Measurements from ENCODE around the gene GMDS. TPM values are rescaled to one million over a fixed set of nuclear protein-coding genes. Genes with fewer than 3 reads are reported as not detected.

GMDS gene
- total RNA-seq, 2 experiments from 2014 or later: 31.1 to 35.9 TPM

- no peaks in the 10 kb centered on the region for H3K4me1 Mint-ChIP-seq
- H3K27me3 Mint-ChIP-seq: peaks cover 1% of the 10 kb centered on the region
- no peak for DNase-seq
- ChIA-PET POLR2A (no interaction called here), CTCF (no interaction called here)
- no peak overlapping the region for H3K27ac Mint-ChIP-seq
- H3K4me3 Mint-ChIP-seq: no peak overlapping the region
- no peaks in the 10 kb centered on the region for H3K36me3 Mint-ChIP-seq (ENCODE audit: low read depth)
- no peaks in the 10 kb centered on the region for H3K9me3 Mint-ChIP-seq
These were observed 611.3 kb downstream of the GMDS start for GRCh38 chr6:1634081-1634480.

DNA sequence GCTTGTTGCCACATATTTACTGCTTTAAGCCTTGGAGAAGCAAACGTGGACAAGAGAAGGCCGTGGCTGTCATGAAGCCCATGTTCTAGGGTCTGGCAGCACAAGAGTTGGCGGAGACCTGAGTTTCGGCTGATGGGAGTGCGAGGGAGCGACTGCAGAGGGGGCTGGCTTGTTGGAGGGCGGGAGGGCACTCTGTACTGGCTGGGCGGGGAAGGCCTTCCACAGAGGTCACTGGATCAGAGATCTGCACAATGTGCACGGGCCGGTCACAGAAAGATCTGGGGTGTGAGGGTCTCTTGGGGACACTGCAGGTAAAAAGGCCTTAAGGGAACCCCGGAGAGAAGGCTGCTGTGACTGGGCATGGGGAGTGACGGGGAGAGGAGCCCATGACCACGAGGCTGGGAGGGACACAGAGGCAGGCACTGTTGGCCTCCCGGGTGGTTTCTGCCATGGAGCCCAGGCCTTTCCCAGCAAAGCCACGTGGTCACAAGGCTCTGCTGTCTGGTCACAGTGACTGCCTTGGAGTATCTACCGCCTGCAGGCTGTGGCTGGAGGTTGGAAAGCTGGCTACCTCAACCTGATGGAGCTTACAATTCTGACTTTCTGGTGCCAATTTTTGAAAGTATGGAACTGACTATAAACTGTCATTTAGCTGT, 611.9 kb downstream of the GMDS start:
- H3K27me3 Mint-ChIP-seq: peaks cover 3% of the 10 kb centered on the region
- CTCF ChIA-PET: no interaction called here
- H3K4me1 Mint-ChIP-seq: no peaks in the 10 kb centered on the region
- no peak overlapping the region for H3K4me3 Mint-ChIP-seq
- H3K27ac Mint-ChIP-seq: no peak overlapping the region
- no peaks in the 10 kb centered on the region for H3K36me3 Mint-ChIP-seq (ENCODE audit: low read depth)
- DNase-seq: no peak
- H3K9me3 Mint-ChIP-seq: no peaks in the 10 kb centered on the region
- POLR2A ChIA-PET: no interaction called here

DNA sequence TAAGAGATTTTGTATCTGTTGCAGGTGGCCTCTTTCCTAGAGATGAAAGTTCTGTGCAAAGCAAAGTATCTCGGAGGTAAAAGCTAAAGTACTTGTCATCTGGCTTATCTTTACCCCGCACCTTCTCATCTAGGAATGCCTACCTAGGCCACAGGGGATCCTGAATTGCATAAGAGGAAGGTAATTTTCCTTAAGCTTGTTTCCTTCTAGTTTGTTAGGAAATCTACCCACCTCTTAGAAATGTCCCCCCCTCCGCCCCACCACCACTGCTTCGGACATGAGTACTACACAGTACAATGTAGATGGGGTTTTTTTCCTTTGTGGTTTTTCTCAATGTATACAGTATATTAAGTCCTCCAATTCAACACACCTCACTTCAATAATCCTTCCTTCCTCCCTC, 614.2 kb downstream of the GMDS start:
- DNase-seq: no peak
- ChIA-PET POLR2A (no interaction called here), CTCF (interaction anchor here (1.2 kb wide), 1 partner anchor 24 kb away, joined by 3 read pairs; no protein-coding TSS in a partner anchor)
- H3K4me3 Mint-ChIP-seq: no peak overlapping the region
- no peaks in the 10 kb centered on the region for H3K4me1 Mint-ChIP-seq
- H3K27ac Mint-ChIP-seq: no peak overlapping the region
- H3K27me3 Mint-ChIP-seq: peaks cover 24% of the 10 kb centered on the region
- H3K9me3 Mint-ChIP-seq: no peaks in the 10 kb centered on the region
- H3K36me3 Mint-ChIP-seq (ENCODE audit: low read depth): no peaks in the 10 kb centered on the region

DNA sequence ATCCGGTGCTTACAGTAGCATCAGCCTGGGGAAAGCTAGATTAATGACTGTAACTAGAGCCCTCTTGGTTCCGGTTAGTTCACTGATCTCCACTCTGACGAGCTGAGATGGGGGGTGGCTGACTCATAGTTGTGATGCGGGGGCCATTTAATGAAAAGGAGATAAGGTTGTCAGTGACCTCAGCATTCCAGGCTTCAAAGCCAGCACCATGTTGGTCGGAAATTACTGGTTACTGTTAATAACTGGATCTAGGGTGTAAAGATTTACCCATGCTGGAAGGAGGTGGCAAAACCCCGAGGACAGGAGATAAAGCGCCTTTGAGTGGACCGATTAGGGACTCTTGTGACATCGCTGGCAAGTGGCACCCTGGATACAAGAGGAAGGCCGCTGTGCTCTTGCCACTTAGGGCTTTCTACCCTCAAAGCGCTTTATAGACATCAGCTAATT, 614.6 kb downstream of the GMDS start:
- no peaks in the 10 kb centered on the region for H3K9me3 Mint-ChIP-seq
- ChIA-PET CTCF (interaction anchor here (1.2 kb wide), 1 partner anchor 23 kb away, joined by 3 read pairs; no protein-coding TSS in a partner anchor), POLR2A (no interaction called here)
- H3K4me1 Mint-ChIP-seq: peaks cover 3% of the 10 kb centered on the region
- no peaks in the 10 kb centered on the region for H3K36me3 Mint-ChIP-seq (ENCODE audit: low read depth)
- H3K27ac Mint-ChIP-seq: no peak overlapping the region
- no peak overlapping the region for H3K4me3 Mint-ChIP-seq
- no peak for DNase-seq
- peaks cover 28% of the 10 kb centered on the region for H3K27me3 Mint-ChIP-seq

DNA sequence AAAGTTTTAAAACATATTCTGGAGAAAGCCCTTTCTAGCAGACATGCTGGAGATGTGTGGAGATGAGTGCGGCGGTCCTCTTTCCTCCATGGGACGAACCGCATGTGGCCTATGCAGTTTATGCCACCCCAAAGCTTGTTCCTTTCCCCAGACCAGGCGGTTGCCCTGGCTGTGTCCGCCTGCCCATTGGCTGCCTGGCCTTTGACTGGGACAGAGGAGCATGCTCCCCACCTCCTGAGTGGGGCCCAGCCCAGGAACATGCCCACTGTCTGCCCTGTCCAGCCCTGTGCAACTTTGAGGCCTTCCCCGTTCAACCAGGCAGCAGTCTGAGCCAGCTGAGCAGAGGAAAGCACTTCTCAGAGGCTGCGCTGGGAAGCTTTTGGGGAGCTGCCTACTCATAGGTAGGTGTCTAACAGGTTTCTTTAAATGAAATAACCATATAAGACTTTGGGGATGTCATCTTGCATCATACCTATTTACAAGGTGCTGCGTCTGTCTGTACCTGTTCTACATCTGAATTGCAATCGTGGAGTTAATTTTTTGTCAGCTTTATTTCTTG, 615.1 kb downstream of the GMDS start:
- Mint-ChIP-seq H3K4me1 (peaks cover 5% of the 10 kb centered on the region), H3K27me3 (peaks cover 34% of the 10 kb centered on the region), H3K36me3 (ENCODE audit: low read depth) (peaks cover under 1% of the 10 kb centered on the region), H3K4me3 (no peak overlapping the region), H3K27ac (no peak overlapping the region), H3K9me3 (no peaks in the 10 kb centered on the region)
- POLR2A ChIA-PET: no interaction called here
- DNase-seq: no peak
- CTCF ChIA-PET: interaction anchor here (1.2 kb wide), 1 partner anchor 23 kb away, joined by 3 read pairs; no protein-coding TSS in a partner anchor

DNA sequence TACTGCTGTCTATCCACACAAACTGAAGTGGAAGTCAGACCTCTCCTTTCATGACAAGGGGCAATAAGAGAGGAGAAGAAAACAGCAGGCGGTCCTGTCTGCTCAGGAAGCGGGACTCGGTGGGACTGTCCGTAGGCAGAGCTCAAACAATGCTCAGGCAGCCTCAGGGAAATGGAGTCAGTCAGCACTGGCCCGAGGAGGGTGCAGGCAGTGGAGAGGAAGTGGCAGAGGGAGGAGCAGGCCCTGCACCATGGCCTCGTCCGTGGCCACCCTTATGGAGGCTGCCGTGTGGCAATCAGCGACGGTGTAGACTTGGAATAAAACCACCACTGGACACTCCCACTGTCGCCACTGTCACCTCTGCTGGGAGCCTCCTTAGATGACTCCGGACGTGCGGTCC, 616.1 kb downstream of the GMDS start:
- Mint-ChIP-seq H3K9me3 (no peaks in the 10 kb centered on the region), H3K4me1 (peaks cover 9% of the 10 kb centered on the region), H3K4me3 (no peak overlapping the region), H3K27me3 (peaks cover 37% of the 10 kb centered on the region), H3K36me3 (ENCODE audit: low read depth) (peaks cover 3% of the 10 kb centered on the region), H3K27ac (no peak overlapping the region)
- ChIA-PET POLR2A (no interaction called here), CTCF (no interaction called here)
- DNase-seq: no peak

GRCh38 chr6:1627827-1628560, 617.4 kb downstream of the GMDS start:
- Mint-ChIP-seq H3K4me3 (no peak overlapping the region), H3K36me3 (ENCODE audit: low read depth) (peaks cover 3% of the 10 kb centered on the region), H3K27ac (no peak overlapping the region), H3K4me1 (peaks cover 9% of the 10 kb centered on the region), H3K9me3 (no peaks in the 10 kb centered on the region), H3K27me3 (peaks cover 45% of the 10 kb centered on the region)
- CTCF ChIA-PET: no interaction called here
- POLR2A ChIA-PET: no interaction called here
- no peak for DNase-seq

DNA sequence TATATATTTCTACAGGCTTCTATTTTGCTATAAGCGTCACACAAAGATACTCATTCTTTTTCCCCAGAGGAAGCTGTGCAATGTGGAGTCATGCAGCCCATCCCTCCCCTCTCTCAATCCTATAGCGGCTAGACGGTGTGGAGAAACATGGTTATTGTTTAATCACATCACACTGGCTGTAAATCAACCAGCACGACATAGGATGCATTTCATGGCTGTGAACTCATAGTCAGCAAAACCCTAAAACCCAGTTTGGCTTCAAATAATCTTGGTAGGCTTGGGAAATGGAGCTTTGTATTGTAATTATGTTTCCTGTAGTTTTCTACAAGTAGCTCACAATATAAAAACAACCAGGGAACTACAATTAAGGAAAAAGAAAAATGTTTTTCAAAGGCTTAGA, 618.9 kb downstream of the GMDS start:
- H3K4me1 Mint-ChIP-seq: peaks cover 9% of the 10 kb centered on the region
- H3K27ac Mint-ChIP-seq: no peak overlapping the region
- H3K4me3 Mint-ChIP-seq: no peak overlapping the region
- H3K9me3 Mint-ChIP-seq: no peaks in the 10 kb centered on the region
- peaks cover 3% of the 10 kb centered on the region for H3K36me3 Mint-ChIP-seq (ENCODE audit: low read depth)
- H3K27me3 Mint-ChIP-seq: peaks cover 56% of the 10 kb centered on the region
- ChIA-PET CTCF (interaction anchor here (0.8 to 1.0 kb wide), 2 partner anchors 53 to 360 kb away, joined by 3 read pairs; no protein-coding TSS in a partner anchor), POLR2A (no interaction called here)
- no peak for DNase-seq

DNA sequence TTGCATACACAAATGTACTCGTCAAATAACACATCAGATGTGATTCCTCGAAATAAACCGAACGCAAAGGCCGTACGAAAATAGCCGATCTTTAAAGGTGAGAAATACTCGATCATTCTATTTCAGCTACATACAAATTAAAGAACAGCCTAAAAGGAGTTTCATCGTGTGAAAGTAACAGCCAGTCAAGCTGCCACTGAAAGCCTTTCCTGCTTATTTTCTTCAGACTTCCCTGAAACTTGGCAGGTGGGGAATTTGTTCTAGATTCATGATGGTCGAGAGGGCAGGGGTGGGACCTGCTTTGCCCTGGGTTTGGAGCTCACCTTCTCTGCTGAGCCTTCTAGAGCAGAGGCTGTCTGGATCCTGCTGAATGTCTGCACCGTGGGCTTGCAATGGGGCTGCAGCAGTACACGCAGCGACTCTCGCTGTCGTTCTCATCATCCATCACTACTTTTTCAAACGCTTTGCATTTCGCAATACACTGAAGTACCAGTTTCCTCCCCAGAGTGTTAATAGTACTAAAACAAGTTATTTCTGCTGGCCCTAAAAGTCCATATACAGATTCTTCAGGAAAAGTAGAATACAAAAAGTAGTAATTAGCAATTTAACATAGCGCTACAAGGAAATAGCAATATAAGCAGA, 619.5 kb downstream of the GMDS start:
- CTCF ChIA-PET: interaction anchor here (0.8 kb wide), 1 partner anchor 52 kb away, joined by 3 read pairs; no protein-coding TSS in a partner anchor
- Mint-ChIP-seq H3K4me1 (peaks cover 9% of the 10 kb centered on the region), H3K27me3 (peaks cover 61% of the 10 kb centered on the region), H3K36me3 (ENCODE audit: low read depth) (peaks cover 3% of the 10 kb centered on the region), H3K27ac (no peak overlapping the region), H3K4me3 (peak overlapping the region; percentile 67), H3K9me3 (no peaks in the 10 kb centered on the region)
- POLR2A ChIA-PET: no interaction called here
- DNase-seq: no peak

DNA sequence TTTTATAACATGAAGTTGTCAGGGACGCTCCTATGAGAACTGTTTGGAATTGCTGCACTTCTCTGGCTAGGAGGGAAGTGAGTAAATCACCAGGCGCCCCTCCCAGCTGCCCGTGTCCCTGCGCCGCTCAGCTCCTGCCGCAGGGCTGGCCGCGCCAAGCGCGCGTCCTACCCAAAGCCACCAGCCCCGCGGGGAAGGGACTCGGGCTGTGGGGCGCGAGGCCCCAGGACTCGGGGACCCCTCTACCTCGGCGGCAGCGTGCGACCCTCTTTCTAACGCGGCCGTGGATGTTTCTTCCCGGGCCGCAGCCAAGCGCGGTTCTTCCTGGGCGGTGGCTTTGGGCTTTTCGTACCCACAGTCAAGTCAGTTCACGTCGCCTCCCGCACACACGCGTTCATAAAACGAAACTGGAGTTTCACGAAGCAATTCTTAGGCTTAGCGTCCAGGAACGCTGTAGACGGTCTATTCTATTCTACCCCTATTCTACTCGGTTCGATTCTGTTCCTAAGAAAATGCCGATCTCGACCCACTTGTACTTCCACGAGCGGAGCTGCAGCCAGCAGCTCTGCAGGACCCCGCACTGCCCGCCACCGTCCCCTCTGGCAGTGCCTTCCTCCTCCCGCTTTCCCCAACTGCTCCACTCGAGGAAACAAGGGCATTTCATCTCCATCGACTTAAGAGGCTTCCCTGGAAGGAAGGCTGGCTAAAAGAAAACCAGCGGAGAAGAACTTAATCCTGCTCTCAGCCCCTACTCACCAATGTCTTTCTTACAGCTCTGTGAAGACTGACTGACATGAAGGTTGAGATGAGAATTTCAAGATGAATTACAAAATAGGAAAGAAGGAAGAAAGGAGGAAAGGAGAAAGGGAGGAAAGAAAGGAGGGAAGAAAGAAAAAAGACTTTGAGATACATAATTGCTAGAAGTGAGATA, 620.3 kb downstream of the GMDS start:
- DNase-seq: no peak
- Mint-ChIP-seq H3K9me3 (no peaks in the 10 kb centered on the region), H3K27me3 (peaks cover 62% of the 10 kb centered on the region), H3K27ac (no peak overlapping the region), H3K4me3 (peak overlapping the region; percentile 67), H3K4me1 (peaks cover 9% of the 10 kb centered on the region), H3K36me3 (ENCODE audit: low read depth) (peaks cover 3% of the 10 kb centered on the region)
- ChIA-PET POLR2A (no interaction called here), CTCF (interaction anchor here (0.8 to 1.2 kb wide), 3 partner anchors 11 to 51 kb away, joined by 3 to 4 read pairs (median 4); no protein-coding TSS in a partner anchor)

DNA sequence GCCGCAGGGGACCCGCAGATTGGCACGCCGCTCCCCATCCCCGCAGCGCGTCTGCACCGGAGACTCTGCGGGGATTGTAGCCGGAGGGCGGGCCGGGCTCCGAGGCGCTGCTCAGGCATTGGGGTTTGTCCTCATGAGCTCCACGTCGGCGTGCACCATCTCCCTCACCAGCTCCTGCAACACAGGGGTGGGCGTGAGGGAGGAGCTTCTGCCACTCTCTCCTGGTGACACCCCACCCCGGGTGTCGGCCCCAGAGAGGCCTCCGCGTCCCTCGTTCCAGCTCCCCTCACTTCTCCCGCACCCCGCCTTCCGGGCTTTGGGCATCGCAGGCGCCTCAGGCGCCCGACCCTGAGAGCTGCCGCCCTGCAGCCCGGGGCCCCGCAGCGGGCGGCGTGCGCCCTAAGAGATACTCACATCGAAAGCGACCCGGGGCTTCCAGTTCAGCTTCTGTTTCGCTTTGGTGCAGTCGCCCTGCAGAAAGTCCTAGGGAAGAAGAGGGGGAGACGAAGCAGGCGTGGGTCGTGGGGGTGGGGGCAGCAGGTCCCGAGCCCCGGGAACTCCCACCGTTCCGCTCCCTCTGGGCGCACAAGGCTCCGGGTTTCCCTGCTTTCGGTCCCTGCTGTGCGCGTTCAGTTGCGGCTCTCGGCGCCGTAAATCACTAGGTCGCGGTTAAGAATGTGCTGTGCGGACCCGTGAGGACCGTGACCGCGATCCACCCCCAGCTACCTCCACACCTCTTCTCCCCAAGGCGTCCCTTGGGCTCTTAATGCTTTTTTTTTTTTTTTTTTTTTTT, 621.2 kb downstream of the GMDS start:
- Mint-ChIP-seq H3K9me3 (no peaks in the 10 kb centered on the region), H3K4me1 (peaks cover 9% of the 10 kb centered on the region)
- POLR2A ChIA-PET: no interaction called here

GRCh38 chr6:1623769-1624057, 621.7 kb downstream of the GMDS start:
- H3K27me3 Mint-ChIP-seq: peaks cover 65% of the 10 kb centered on the region
- no peak for DNase-seq
- POLR2A ChIA-PET: no interaction called here
- no peaks in the 10 kb centered on the region for H3K9me3 Mint-ChIP-seq
- H3K36me3 Mint-ChIP-seq (ENCODE audit: low read depth): peaks cover 3% of the 10 kb centered on the region
- CTCF ChIA-PET: interaction anchor here (1.2 kb wide), 2 partner anchors 10 to 27 kb away, joined by 4 read pairs; no protein-coding TSS in a partner anchor
- H3K4me1 Mint-ChIP-seq: peaks cover 9% of the 10 kb centered on the region
- no peak overlapping the region for H3K4me3 Mint-ChIP-seq
- no peak overlapping the region for H3K27ac Mint-ChIP-seq

More for the DNA sequence above, 621.2 kb downstream of the GMDS start:
- Mint-ChIP-seq H3K27ac (no peak overlapping the region), H3K4me3 (peak overlapping the region; percentile 46), H3K27me3 (peaks cover 65% of the 10 kb centered on the region), H3K36me3 (ENCODE audit: low read depth) (peaks cover 3% of the 10 kb centered on the region)
- CTCF ChIA-PET: interaction anchor here (1.2 kb wide), 2 partner anchors 10 to 28 kb away, joined by 4 read pairs; no protein-coding TSS in a partner anchor
- no peak for DNase-seq
